B cell (primary cell): Measurements from ENCODE around the gene FBN1. TPM values are rescaled to one million over a fixed set of nuclear protein-coding genes. Genes with fewer than 3 reads are reported as not detected.

Experiments used
- ATAC-seq: fragments of 200-7000 bp; cut with Tn5 transposase; one replicate; pipeline ENCODE4 v1.10.0; 2021; ENCODE audit warnings: low read depth, mild to moderate bottlenecking, moderate number of reproducible peaks, moderate library complexity
- CTCF ChIA-PET: fragments of 350-600 bp; sonication (Branson Sonifier 250); formaldehyde crosslinking; loops from one replicate; lab custom pipeline; 2021; ENCODE audit warnings: antibody characterized with exemption, inconsistent platforms; lab: Charles Lee
- POLR2A ChIA-PET: fragments of 350-600 bp; sonication (Branson Sonifier 250); formaldehyde crosslinking; loops from one replicate; lab custom pipeline; 2021; ENCODE audit warnings: antibody characterized with exemption; lab: Charles Lee
- DNase-seq: peaks from one replicate; pipeline ENCODE4 v3.0.0; 2013
- H2AFZ ChIP-seq: 2 replicates; pipeline ENCODE4 v1.6.1; 2012; ENCODE audit warnings: mild to moderate bottlenecking, low read depth, low read length; ENCODE audit not compliant: insufficient read depth, poor library complexity, severe bottlenecking
- H3K27ac ChIP-seq, 2 donors: 1 replicate in 1 of 2; 2 replicates in 1 of 2; pipeline ENCODE4 v1.5.1; 2012 to 2013; ENCODE audit warnings: low read length in 2 of 2, mild to moderate bottlenecking in 2 of 2, moderate library complexity in 1 of 2
- H3K27me3 ChIP-seq, 4 experiments: fragments of 200-600 bp in 1 of 4; sonication (generic) in 1 of 4; replicated peaks in 1 of 4; 1 replicate in 2 of 4; 2 replicates in 2 of 4; pipeline versions ENCODE4 v1.6.1 to v1.7.0; 2013 to 2016; ENCODE audit warnings: low read length in 3 of 4, mild to moderate bottlenecking in 2 of 4, mixed read lengths in 1 of 4, moderate library complexity in 1 of 4; ENCODE audit not compliant: insufficient read depth in 4 of 4, control insufficient read depth in 3 of 4; ENCODE audit errors: control extremely low read depth in 1 of 4
- H3K36me3 ChIP-seq, 2 experiments: replicated peaks in 1 of 2; 1 replicate in 1 of 2; 2 replicates in 1 of 2; pipeline versions ENCODE4 v1.6.1 to v1.7.1; 2013; ENCODE audit warnings: low read length in 1 of 2; ENCODE audit not compliant: insufficient read depth in 2 of 2, control insufficient read depth in 1 of 2; ENCODE audit errors: control extremely low read depth in 1 of 2, extremely low read depth in 1 of 2
- H3K4me1 ChIP-seq, 2 donors: fragments of 200-600 bp in 1 of 2; sonication (generic) in 1 of 2; 1 replicate in 1 of 2; 2 replicates in 1 of 2; pipeline versions ENCODE4 v1.5.1 to v1.6.1; 2013 to 2017; ENCODE audit warnings: low read length in 2 of 2; ENCODE audit not compliant: control insufficient read depth in 2 of 2, insufficient read depth in 2 of 2
- H3K4me2 ChIP-seq: replicated peaks from 2 replicates; pipeline ENCODE3; 2012; ENCODE audit warnings: mild to moderate bottlenecking, low read depth, low read length; ENCODE audit not compliant: poor library complexity, severe bottlenecking
- H3K4me3 ChIP-seq, 5 experiments: fragments of 200-600 bp in 1 of 5; sonication (generic) in 1 of 5; 1 replicate in 3 of 5; 2 replicates in 2 of 5; pipeline versions ENCODE4 v1.5.1 to v1.7.0; 2011 to 2016; ENCODE audit warnings: low read length in 4 of 5, mild to moderate bottlenecking in 4 of 5, low read depth in 2 of 5, control low read depth in 1 of 5, moderate library complexity in 1 of 5; ENCODE audit not compliant: insufficient read depth in 1 of 5; ENCODE audit errors: control extremely low read depth in 1 of 5, extremely low read depth in 1 of 5
- H3K79me2 ChIP-seq: fragments of 200-600 bp; sonication (generic); one replicate; pipeline ENCODE4 v1.6.0; 2016; ENCODE audit warnings: low read length; ENCODE audit not compliant: control insufficient read depth, insufficient read depth
- H3K9ac ChIP-seq: fragments of 200-600 bp; sonication (generic); 2 replicates; pipeline ENCODE4 v1.6.1; 2017; ENCODE audit warnings: mild to moderate bottlenecking, low read length, moderate library complexity
- H3K9me3 ChIP-seq, 3 donors: one replicate each; pipeline versions ENCODE4 v1.6.1 to v1.7.1; 2013; ENCODE audit warnings: low read length in 2 of 3; ENCODE audit not compliant: control insufficient read depth in 2 of 3, insufficient read depth in 1 of 3; ENCODE audit errors: control extremely low read depth in 1 of 3
- H4K20me1 ChIP-seq: 2 replicates; pipeline ENCODE4 v1.6.0; 2012; ENCODE audit warnings: mild to moderate bottlenecking, low read length; ENCODE audit not compliant: insufficient read depth, control insufficient read depth, poor library complexity, severe bottlenecking
- H3K27ac Mint-ChIP-seq: one replicate; pipeline ENCODE4 v1.8.0; 2021; ENCODE audit warnings: mixed read lengths
- H3K27me3 Mint-ChIP-seq: one replicate; pipeline ENCODE4 v1.8.0; 2021; ENCODE audit warnings: mixed read lengths
- H3K4me1 Mint-ChIP-seq: one replicate; pipeline ENCODE4 v1.8.0; 2021; ENCODE audit warnings: mixed read lengths
- H3K4me3 Mint-ChIP-seq: one replicate; pipeline ENCODE4 v1.8.0; 2021; ENCODE audit warnings: mixed read lengths
- H3K9me3 Mint-ChIP-seq: one replicate; pipeline ENCODE4 v1.8.0; 2022; ENCODE audit warnings: mixed read lengths; ENCODE audit not compliant: insufficient read depth
- CTCF ChIP-seq: fragments of 200-600 bp; IDR thresholded peaks from one replicate; pipeline ENCODE4 v1.8.0; 2022; ENCODE audit warnings: antibody characterized with exemption, mild to moderate bottlenecking
- EZH2 ChIP-seq: IDR thresholded peaks from 2 replicates; pipeline ENCODE4 v1.6.1; 2012; ENCODE audit warnings: borderline replicate concordance, low read depth, mild to moderate bottlenecking, moderate library complexity, low read length; ENCODE audit not compliant: insufficient read depth, poor library complexity, severe bottlenecking
- WGBS: methylation state at CpG from one replicate; pipeline ENCODE4 v1.1.5; 2013; ENCODE audit warnings: missing lambda C conversion rate; ENCODE audit not compliant: insufficient coverage; 5-methylcytosine and 5-hydroxymethylcytosine counted together
- intact Hi-C: fragments of 100-400 bp; cut with micrococcal nuclease; formaldehyde crosslinking; loops from one replicate; pipeline ENCODE4 v1.10.0; 2022
- polyA plus RNA-seq: library from polyadenylated mRNA; depleted of rRNA; stranded (reverse); fragments of >200 nt; gene quantifications from 2 replicates; pipeline ENCODE4 v1.2.3, GENCODE V29; 2012
- total RNA-seq, 2 donors: library from RNA; stranded (reverse); fragments of 120-200 nt in 1 of 2; gene quantifications; 1 replicate in 1 of 2; 2 replicates in 1 of 2; pipeline versions ENCODE4 v1.2.3 to v1.2.4, GENCODE V29; 2013 to 2022

The FBN1 gene
- total and polyA plus RNA-seq, 2 donors (not counting 1 experiment from before 2014, with no cell fraction given): 0.15 to 0.25 TPM

- H3K4me2 ChIP-seq: no peak overlapping the region
Measured at GRCh38 chr15:48458876-48459275, 186.6 kb downstream of the FBN1 start.

DNA sequence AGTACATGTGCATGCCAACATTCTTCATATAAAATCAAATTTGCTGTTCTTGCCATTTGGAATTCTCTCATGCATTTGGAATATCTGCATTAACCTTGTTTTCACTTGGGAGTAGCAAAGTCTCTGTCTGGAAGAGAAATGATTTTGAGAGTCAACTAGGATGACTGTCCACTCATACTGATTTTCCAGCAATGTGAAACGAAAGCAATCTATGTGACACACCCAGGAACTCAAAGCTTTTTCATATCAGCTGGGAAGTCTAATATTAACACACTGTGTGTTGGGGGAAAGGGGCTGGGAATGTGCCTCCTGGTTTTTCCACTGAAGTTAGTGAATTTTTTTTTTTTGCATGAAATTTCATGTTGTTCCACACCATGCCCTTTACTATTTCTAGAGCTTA is 189.4 kb downstream of the FBN1 start:
- DNase-seq: no peak
- no peaks in the 10 kb centered on the region for H3K27me3 ChIP-seq
- POLR2A ChIA-PET: no interaction called here
- ATAC-seq: no peak
- intact Hi-C loops: no loop called here
- H3K27ac ChIP-seq: no peak overlapping the region
- no peak for TF ChIP-seq CTCF
- no peak for TF ChIP-seq EZH2
- no CpG with 5 or more reads among the region's 1 CpG for WGBS
- no peak overlapping the region for H3K9ac ChIP-seq
- H3K4me3 ChIP-seq: no peak overlapping the region
- H3K36me3 ChIP-seq: no peaks in the 10 kb centered on the region
- no peaks in the 10 kb centered on the region for H3K9me3 ChIP-seq
- H3K4me2 ChIP-seq: no peak overlapping the region
- H3K4me1 Mint-ChIP-seq: no peaks in the 10 kb centered on the region
- CTCF ChIA-PET: no interaction called here
- H3K4me1 ChIP-seq: no peaks in the 10 kb centered on the region
- no peak overlapping the region for H3K4me3 Mint-ChIP-seq
- H3K9me3 Mint-ChIP-seq: no peaks in the 10 kb centered on the region
- no peaks in the 10 kb centered on the region for H3K79me2 ChIP-seq
- H3K27me3 Mint-ChIP-seq: no peaks in the 10 kb centered on the region
- no peaks in the 10 kb centered on the region for H4K20me1 ChIP-seq
- H3K27ac Mint-ChIP-seq: no peak overlapping the region
- H2AFZ ChIP-seq: no peak overlapping the region

More at GRCh38 chr15:48458876-48459275, 186.6 kb downstream of the FBN1 start:
- no peak for TF ChIP-seq CTCF
- TF ChIP-seq EZH2: no peak
- no peaks in the 10 kb centered on the region for H3K79me2 ChIP-seq
- H3K4me3 Mint-ChIP-seq: no peak overlapping the region
- H3K4me3 ChIP-seq: no peak overlapping the region
- no peaks in the 10 kb centered on the region for H3K36me3 ChIP-seq
- H3K9me3 Mint-ChIP-seq: no peaks in the 10 kb centered on the region
- CTCF ChIA-PET: no interaction called here
- no peaks in the 10 kb centered on the region for H3K27me3 ChIP-seq
- H3K27ac ChIP-seq: no peak overlapping the region
- no peak overlapping the region for H3K9ac ChIP-seq
- H4K20me1 ChIP-seq: no peaks in the 10 kb centered on the region
- no peaks in the 10 kb centered on the region for H3K4me1 ChIP-seq
- H3K27me3 Mint-ChIP-seq: no peaks in the 10 kb centered on the region
- no peaks in the 10 kb centered on the region for H3K9me3 ChIP-seq
- intact Hi-C loops: no loop called here
- H3K4me1 Mint-ChIP-seq: no peaks in the 10 kb centered on the region
- WGBS: 100% methylated on average over 1 of the region's 2 CpGs
- DNase-seq (no peak), ATAC-seq (no peak)
- POLR2A ChIA-PET: no interaction called here
- no peak overlapping the region for H3K27ac Mint-ChIP-seq
- no peak overlapping the region for H2AFZ ChIP-seq
